Astrocyte of the cerebellum (primary cell): ENCODE results near the gene TMEM229A.
"Not testable (repeated sequence)": the region's sequence is repeated elsewhere in the genome, so short reads cannot be mapped to it uniquely, and the experiment has no call there.

Experiments used
- DNase-seq: peaks from one replicate; pipeline ENCODE4 v3.0.0-alpha.2; 2011; ENCODE audit warnings: low read depth
- H3K4me3 ChIP-seq: 2 replicates; pipeline ENCODE4 v1.5.1; 2011; ENCODE audit warnings: mild to moderate bottlenecking, low read depth, low read length, moderate library complexity
- in situ Hi-C: cut with HindIII; loops from 2 replicates; pipeline ENCODE4 v1.10.0; 2017; ENCODE audit warnings: low sequenced_read_pairs
- TF ChIP-seq, protein P1 (sequence below): IDR thresholded peaks from 2 replicates; pipeline ENCODE4 v1.5.1; 2012; ENCODE audit warnings: low read length, low read depth, moderate library complexity, mild to moderate bottlenecking; ENCODE audit errors: missing control alignments

The TMEM229A gene

DNA sequence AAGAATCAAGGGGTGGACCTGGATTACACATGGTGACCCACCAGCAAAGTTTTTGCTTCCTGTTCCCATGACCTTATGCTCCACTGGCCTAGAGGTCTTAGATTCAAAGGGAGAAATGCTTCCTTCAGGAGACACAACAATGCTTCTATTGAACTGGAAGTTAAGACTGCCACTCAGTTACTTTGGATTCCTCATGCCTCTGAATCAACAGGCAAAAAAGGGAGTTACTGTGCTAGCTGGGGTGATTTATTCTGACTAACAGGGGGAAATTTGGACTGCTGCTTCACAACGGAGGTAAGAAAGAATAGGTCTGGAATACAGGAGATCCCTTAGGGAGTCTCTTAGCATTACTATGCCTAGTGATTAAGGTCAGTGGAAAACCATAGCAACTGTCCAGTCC lies 10.3 kb downstream of the TMEM229A start:
- H3K4me3 ChIP-seq, result no peak overlapping the region
- in situ Hi-C loops, result no loop called here
- TF ChIP-seq, protein P1, sequence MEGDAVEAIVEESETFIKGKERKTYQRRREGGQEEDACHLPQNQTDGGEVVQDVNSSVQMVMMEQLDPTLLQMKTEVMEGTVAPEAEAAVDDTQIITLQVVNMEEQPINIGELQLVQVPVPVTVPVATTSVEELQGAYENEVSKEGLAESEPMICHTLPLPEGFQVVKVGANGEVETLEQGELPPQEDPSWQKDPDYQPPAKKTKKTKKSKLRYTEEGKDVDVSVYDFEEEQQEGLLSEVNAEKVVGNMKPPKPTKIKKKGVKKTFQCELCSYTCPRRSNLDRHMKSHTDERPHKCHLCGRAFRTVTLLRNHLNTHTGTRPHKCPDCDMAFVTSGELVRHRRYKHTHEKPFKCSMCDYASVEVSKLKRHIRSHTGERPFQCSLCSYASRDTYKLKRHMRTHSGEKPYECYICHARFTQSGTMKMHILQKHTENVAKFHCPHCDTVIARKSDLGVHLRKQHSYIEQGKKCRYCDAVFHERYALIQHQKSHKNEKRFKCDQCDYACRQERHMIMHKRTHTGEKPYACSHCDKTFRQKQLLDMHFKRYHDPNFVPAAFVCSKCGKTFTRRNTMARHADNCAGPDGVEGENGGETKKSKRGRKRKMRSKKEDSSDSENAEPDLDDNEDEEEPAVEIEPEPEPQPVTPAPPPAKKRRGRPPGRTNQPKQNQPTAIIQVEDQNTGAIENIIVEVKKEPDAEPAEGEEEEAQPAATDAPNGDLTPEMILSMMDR, result no peak
- no peak for DNase-seq

DNA sequence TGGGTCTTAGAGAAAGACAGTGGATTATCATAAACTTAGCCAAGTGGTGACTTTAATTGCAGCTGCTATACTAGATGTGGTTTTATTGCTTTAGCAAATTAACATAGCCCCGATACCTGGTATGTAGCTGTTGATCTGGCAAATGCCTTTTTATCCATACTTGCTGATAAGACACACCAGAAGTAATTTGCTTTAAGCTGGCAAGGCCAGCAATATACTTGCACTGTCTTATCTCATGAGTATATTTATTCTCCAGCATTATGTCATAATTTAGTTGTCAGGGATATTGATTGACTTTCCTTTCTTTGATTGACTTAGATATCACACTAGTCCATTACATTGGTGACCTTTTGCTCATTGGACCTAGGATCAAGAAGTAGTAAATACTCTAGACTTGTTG lies 12.8 kb downstream of the TMEM229A start:
- H3K4me3 ChIP-seq, result no peak overlapping the region
- DNase-seq, result no peak
- in situ Hi-C loops, result no loop called here
- TF ChIP-seq, protein P1, result no peak

DNA sequence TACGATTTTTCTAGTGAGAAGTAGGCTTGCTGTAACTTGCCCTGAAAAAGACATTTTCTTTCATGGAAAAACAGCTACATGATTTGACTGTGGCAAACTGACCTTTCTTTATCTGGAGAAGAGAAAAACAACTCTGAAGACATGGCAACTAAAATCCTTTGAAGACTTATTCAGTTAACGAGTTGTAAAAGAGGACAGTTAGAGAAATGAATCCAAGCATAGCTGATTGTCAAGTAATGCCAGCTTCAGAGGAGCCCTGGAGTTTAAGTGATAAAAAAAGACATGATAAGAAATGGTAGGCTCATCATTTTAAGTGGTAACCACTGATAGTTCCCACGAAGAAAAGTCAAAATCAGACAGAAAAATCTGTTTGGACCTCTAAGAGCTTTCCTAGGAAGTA lies 19.6 kb downstream of the TMEM229A start:
- no peak overlapping the region for H3K4me3 ChIP-seq
- TF ChIP-seq, protein P1, result no peak
- in situ Hi-C loops, result no loop called here
- no peak for DNase-seq

DNA sequence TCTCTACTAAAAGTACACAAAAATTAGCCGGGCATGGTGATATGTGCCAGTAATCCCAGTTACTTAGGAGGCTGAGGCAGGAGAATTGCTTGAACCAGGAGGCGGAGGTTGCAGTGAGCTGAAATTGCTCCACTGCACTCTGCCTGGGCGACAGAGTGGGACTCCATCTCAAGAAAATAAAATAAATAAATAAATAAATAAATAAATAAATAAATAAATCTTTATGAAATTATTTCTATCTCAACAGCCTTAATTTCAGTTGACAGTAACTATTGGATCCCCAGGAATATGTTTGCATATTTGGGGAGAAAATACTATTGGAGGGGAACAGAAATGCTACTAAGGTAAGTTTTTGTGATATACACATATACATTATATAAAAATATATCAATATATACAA lies 20.0 kb downstream of the TMEM229A start:
- H3K4me3 ChIP-seq, result no peak overlapping the region
- in situ Hi-C loops, result no loop called here
- no peak for DNase-seq
- TF ChIP-seq, protein P1, result no peak

DNA sequence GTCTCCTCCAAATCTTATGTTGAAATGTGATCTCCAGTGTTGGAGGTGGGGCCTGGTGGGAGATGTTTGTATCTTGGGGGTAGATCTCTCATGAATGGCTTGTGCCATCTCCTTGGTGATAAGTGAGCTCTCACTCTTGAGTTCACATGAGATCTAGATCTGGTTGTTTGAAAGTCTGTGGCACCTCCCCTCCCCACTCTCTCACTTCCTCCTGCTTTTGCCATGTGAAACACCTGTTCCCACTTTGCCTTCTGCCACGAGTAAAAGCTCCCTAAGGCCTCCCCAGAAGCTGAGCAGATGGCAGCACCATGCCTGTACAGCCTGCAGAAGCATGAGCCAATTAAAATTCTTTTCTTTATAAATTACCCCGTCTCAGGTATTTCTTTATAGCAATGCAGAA lies 23.5 kb downstream of the TMEM229A start:
- DNase-seq, result no peak
- TF ChIP-seq, protein P1, result no peak
- in situ Hi-C loops, result loop anchor here (10.0 kb wide), 1 partner anchor 85 kb away; no protein-coding TSS in a partner anchor
- H3K4me3 ChIP-seq, result no peak overlapping the region

DNA sequence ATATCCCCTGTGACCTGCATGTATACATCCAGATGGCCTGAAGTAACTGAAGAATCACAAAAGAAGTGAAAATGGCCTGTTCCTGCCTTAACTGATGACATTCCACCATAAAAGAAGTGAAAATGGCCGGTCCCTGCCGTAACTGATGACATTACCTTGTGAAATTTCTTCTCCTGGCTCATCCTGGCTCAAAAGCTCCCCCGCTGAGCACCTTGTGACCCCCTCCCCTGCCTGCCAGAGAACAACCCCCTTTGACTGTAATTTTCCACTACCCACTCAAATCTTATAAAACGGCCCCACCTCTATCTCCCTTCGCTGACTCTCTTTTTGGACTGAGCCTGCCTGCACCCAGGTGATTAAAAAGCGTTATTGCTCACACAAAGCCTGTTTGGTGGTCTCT lies 24.6 kb downstream of the TMEM229A start:
- in situ Hi-C loops, result loop anchor here (10.0 kb wide), 1 partner anchor 87 kb away; no protein-coding TSS in a partner anchor
- not testable (repeated sequence) for H3K4me3 ChIP-seq, DNase-seq

DNA sequence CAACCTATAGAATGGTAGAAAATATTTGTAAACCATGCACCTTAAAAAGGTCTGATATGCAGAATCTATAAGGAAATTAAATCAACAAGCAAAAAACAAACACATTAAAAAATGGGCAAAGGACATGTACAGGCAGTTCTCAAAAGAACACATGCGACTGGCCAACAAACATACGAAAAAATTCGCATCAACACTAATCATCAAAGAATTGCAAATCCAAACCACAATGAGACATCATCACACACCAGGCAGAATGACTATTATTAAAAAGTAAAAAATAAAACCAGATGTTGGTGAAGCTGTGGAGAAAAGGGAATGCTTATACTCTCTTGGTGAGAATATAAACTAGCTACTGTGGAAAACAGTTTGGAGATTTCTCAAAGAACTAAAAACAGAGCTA lies 33.2 kb downstream of the TMEM229A start:
- DNase-seq, result no peak
- in situ Hi-C loops, result loop anchor here (10.0 kb wide), 1 partner anchor 95 kb away; no protein-coding TSS in a partner anchor
- TF ChIP-seq, protein P1, result no peak
- no peak overlapping the region for H3K4me3 ChIP-seq
